SK-N-SH treated with all-trans-retinoic acid at 6 μM for 48 hours (cell line): ENCODE data around the gene EXO1.
A peak's percentile ranks its signal among the peaks of the same experiment; 100 is the strongest.
"Not testable (repeated sequence)": the region's sequence is repeated elsewhere in the genome, so short reads cannot be mapped to it uniquely, and the experiment has no call there.

Experiments used
- ATAC-seq: fragments of 200-7000 bp; cut with Tn5 transposase; 3 replicates; pipeline ENCODE4 v1.9.1; 2020; ENCODE audit warnings: mild to moderate bottlenecking, moderate library complexity
- ARNTL ChIP-seq: fragments of 450-650 bp; formaldehyde crosslinking; IDR thresholded peaks from 2 replicates; pipeline ENCODE4 v1.5.0; 2020; ENCODE audit warnings: low read depth, mild to moderate bottlenecking, moderate library complexity, borderline replicate concordance
- BACH2 ChIP-seq: fragments of 250-450 bp; sonication (Bioruptor Pico); IDR thresholded peaks from 2 replicates; pipeline ENCODE4 v1.9.0; 2021; ENCODE audit warnings: mild to moderate bottlenecking, borderline replicate concordance
- CSRNP3 ChIP-seq: fragments of 250-450 bp; sonication (Bioruptor Pico); IDR thresholded peaks from 2 replicates; pipeline ENCODE4 v1.5.1; 2021; ENCODE audit warnings: mild to moderate bottlenecking, moderate library complexity
- ESRRG ChIP-seq: fragments of 250-450 bp; sonication (Bioruptor Pico); IDR thresholded peaks from 2 replicates; pipeline ENCODE4 v1.6.1; 2021; ENCODE audit warnings: mild to moderate bottlenecking
- GLIS3 ChIP-seq: fragments of 250-450 bp; sonication (Bioruptor Pico); IDR thresholded peaks from 2 replicates; pipeline ENCODE4 v1.5.0; 2020; ENCODE audit warnings: mild to moderate bottlenecking, moderate library complexity
- ISL1 ChIP-seq: fragments of 250-450 bp; sonication (Bioruptor Pico); IDR thresholded peaks from 2 replicates; pipeline ENCODE4 v2.1.2; 2022; ENCODE audit warnings: mild to moderate bottlenecking, moderate library complexity
- OSR1 ChIP-seq: fragments of 250-450 bp; sonication (Bioruptor Pico); IDR thresholded peaks from 2 replicates; pipeline ENCODE4 v1.8.0; 2022; ENCODE audit warnings: moderate library complexity, mild to moderate bottlenecking, inconsistent platforms
- PATZ1 ChIP-seq: fragments of 250-450 bp; sonication (Bioruptor Pico); IDR thresholded peaks from 2 replicates; pipeline ENCODE4 v1.8.0; 2020; ENCODE audit warnings: mild to moderate bottlenecking, moderate library complexity, borderline replicate concordance
- RARB ChIP-seq: fragments of 250-450 bp; sonication (Bioruptor Pico); IDR thresholded peaks from 2 replicates; pipeline ENCODE4 v1.8.0; 2021; ENCODE audit warnings: mild to moderate bottlenecking, moderate library complexity
- SNAI2 ChIP-seq: fragments of 250-450 bp; sonication (Bioruptor Pico); IDR thresholded peaks from 2 replicates; pipeline ENCODE4 v1.5.0; 2020; ENCODE audit warnings: mild to moderate bottlenecking, moderate library complexity
- TCF4 ChIP-seq: fragments of 250-450 bp; sonication (Bioruptor Pico); IDR thresholded peaks from 2 replicates; pipeline ENCODE4 v1.8.0; 2021; ENCODE audit warnings: mild to moderate bottlenecking, moderate library complexity, borderline replicate concordance
- TOX ChIP-seq: fragments of 250-450 bp; sonication (Bioruptor Pico); IDR thresholded peaks from 2 replicates; pipeline ENCODE4 v1.8.0; 2021; ENCODE audit warnings: mild to moderate bottlenecking, moderate library complexity, borderline replicate concordance
- ZC3H10 ChIP-seq: fragments of 250-450 bp; sonication (Bioruptor Pico); IDR thresholded peaks from 2 replicates; pipeline ENCODE4 v1.5.1; 2021; ENCODE audit warnings: mild to moderate bottlenecking, moderate library complexity
- ZFP3 ChIP-seq: fragments of 250-450 bp; sonication (Bioruptor Pico); IDR thresholded peaks from 2 replicates; pipeline ENCODE4 v1.5.0; 2020; ENCODE audit warnings: mild to moderate bottlenecking, moderate library complexity
- ZNF565 ChIP-seq: fragments of 450-650 bp; formaldehyde crosslinking; conservative IDR thresholded peaks from 2 replicates; pipeline ENCODE4 v1.5.0; 2020; ENCODE audit warnings: low read depth, mild to moderate bottlenecking, moderate library complexity
- ZNF70 ChIP-seq: fragments of 450-650 bp; formaldehyde crosslinking; IDR thresholded peaks from 2 replicates; pipeline ENCODE4 v1.5.0; 2020; ENCODE audit warnings: mild to moderate bottlenecking, moderate library complexity
- TF ChIP-seq, protein P1 (sequence below): fragments of 250-450 bp; sonication (Bioruptor Pico); IDR thresholded peaks from 2 replicates; pipeline ENCODE4 v1.5.1; 2020; ENCODE audit warnings: low read depth, mild to moderate bottlenecking, moderate library complexity
- TF ChIP-seq, protein P2 (sequence below): fragments of 250-450 bp; sonication (Bioruptor Pico); IDR thresholded peaks from 2 replicates; pipeline ENCODE4 v1.5.0; 2020; ENCODE audit warnings: mild to moderate bottlenecking, moderate library complexity
- TF ChIP-seq, protein P3 (sequence below): fragments of 250-450 bp; sonication (Bioruptor Pico); IDR thresholded peaks from 2 replicates; pipeline ENCODE4 v1.8.0; 2021; ENCODE audit warnings: low read depth, mild to moderate bottlenecking, moderate library complexity, borderline replicate concordance

EXO1 gene

DNA sequence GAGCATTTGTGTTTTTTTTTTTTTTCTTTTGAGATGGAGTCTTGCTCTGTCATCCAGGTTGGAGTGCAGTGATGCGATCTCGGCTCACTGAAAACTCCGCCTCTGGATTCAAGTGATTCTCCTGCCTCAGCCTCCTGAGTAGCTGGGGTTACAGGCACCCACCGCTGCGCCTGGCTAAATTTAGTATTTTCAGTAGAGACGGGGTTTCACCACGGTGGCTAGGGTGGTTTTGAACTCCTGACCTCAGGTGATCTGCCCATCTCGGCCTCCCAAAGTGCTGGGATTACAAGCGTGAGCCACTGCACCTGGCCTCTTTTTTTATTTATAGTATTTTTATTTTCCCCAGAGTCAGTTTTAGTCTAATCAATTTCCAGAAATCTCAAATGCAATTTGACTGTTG, 21.4 kb upstream of the EXO1 start:
- ATAC-seq, result not testable (repeated sequence)

- no peak for ATAC-seq
- 0 out of 2 replicates have a peak, but pooled peaks have one; percentile 28 for TF ChIP-seq ISL1 (CRISPR knock-in tag)
- no peak for TF ChIP-seq ZFP3
These were observed 20.7 kb upstream of the EXO1 start for GRCh38 chr1:241827264-241827663.

DNA sequence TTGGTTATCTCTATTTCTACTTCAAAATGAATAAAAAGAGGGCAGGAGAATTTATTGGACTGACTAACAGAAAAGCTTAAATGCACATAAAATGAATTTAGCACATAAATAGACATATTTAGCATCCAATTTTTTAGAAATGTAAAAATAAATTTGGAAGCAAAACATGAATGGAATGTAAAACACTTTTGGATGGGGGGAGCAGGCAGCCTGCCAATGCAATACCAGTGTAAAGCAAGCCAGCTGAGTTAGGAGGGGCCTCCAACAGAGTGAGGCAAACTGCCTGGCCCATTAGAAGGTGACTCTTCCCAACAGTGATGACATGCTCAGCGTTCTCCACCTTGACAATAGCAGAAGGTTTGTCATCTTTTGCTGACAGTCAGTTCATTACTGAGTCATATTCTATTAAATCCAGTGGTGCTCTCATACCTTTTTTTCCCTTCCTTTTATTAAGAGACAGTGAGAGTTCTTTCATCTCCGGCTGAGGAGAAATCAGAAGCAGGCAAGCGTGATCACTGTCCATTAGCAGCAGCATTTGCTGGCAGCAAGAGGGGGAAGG, 19.5 kb upstream of the EXO1 start:
- ATAC-seq, result peak; percentile 67; the same call in 2 of the 3 replicates
- TF ChIP-seq OSR1, result no peak
- TF ChIP-seq TCF4 (CRISPR knock-in tag), result no peak
- TF ChIP-seq ZNF565, result no peak
- no peak for TF ChIP-seq ARNTL (CRISPR knock-in tag)
- TF ChIP-seq, protein P1, sequence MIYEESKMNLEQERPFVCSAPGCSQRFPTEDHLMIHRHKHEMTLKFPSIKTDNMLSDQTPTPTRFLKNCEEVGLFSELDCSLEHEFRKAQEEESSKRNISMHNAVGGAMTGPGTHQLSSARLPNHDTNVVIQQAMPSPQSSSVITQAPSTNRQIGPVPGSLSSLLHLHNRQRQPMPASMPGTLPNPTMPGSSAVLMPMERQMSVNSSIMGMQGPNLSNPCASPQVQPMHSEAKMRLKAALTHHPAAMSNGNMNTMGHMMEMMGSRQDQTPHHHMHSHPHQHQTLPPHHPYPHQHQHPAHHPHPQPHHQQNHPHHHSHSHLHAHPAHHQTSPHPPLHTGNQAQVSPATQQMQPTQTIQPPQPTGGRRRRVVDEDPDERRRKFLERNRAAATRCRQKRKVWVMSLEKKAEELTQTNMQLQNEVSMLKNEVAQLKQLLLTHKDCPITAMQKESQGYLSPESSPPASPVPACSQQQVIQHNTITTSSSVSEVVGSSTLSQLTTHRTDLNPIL (CRISPR knock-in tag), result no peak
- TF ChIP-seq ISL1 (CRISPR knock-in tag), result peak; percentile 86
- TF ChIP-seq GLIS3, result no peak
- TF ChIP-seq ZNF70 (CRISPR knock-in tag), result no peak
- TF ChIP-seq SNAI2 (CRISPR knock-in tag), result no peak
- no peak for TF ChIP-seq RARB (CRISPR knock-in tag)
- TF ChIP-seq, protein P2, sequence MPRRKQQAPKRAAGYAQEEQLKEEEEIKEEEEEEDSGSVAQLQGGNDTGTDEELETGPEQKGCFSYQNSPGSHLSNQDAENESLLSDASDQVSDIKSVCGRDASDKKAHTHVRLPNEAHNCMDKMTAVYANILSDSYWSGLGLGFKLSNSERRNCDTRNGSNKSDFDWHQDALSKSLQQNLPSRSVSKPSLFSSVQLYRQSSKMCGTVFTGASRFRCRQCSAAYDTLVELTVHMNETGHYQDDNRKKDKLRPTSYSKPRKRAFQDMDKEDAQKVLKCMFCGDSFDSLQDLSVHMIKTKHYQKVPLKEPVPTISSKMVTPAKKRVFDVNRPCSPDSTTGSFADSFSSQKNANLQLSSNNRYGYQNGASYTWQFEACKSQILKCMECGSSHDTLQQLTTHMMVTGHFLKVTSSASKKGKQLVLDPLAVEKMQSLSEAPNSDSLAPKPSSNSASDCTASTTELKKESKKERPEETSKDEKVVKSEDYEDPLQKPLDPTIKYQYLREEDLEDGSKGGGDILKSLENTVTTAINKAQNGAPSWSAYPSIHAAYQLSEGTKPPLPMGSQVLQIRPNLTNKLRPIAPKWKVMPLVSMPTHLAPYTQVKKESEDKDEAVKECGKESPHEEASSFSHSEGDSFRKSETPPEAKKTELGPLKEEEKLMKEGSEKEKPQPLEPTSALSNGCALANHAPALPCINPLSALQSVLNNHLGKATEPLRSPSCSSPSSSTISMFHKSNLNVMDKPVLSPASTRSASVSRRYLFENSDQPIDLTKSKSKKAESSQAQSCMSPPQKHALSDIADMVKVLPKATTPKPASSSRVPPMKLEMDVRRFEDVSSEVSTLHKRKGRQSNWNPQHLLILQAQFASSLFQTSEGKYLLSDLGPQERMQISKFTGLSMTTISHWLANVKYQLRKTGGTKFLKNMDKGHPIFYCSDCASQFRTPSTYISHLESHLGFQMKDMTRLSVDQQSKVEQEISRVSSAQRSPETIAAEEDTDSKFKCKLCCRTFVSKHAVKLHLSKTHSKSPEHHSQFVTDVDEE, result no peak
- TF ChIP-seq ZFP3, result no peak
- TF ChIP-seq, protein P3, sequence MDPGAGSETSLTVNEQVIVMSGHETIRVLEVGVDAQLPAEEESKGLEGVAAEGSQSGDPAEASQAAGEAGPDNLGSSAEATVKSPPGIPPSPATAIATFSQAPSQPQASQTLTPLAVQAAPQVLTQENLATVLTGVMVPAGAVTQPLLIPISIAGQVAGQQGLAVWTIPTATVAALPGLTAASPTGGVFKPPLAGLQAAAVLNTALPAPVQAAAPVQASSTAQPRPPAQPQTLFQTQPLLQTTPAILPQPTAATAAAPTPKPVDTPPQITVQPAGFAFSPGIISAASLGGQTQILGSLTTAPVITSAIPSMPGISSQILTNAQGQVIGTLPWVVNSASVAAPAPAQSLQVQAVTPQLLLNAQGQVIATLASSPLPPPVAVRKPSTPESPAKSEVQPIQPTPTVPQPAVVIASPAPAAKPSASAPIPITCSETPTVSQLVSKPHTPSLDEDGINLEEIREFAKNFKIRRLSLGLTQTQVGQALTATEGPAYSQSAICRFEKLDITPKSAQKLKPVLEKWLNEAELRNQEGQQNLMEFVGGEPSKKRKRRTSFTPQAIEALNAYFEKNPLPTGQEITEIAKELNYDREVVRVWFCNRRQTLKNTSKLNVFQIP (CRISPR knock-in tag), result no peak
- 0 out of 2 replicates have a peak, but pooled peaks have one; percentile 25 for TF ChIP-seq PATZ1 (CRISPR knock-in tag)
- no peak for TF ChIP-seq ZC3H10 (CRISPR knock-in tag)
- TF ChIP-seq CSRNP3 (CRISPR knock-in tag), result no peak

DNA sequence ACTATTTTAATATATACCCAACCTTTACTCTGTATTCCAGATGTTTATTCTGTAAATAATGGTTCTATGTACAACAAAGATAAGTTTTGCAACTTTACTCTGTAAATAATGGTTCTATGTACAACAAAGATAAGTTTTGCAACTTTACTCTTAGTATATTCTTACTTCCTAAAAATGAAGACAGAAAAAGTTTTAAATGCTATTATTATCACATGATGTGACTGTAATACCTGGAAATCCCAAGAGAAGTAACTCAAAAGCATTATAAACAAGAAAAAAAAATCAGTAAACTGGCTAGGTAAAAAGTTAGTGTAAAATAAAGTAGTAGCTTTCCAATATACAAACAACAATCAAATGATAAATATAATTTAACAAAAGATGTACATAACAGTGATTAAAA, 18.5 kb upstream of the EXO1 start:
- ATAC-seq, result no peak
- TF ChIP-seq ZNF70 (CRISPR knock-in tag), result no peak
- TF ChIP-seq ESRRG (CRISPR knock-in tag), result no peak
- TF ChIP-seq GLIS3, result no peak
- TF ChIP-seq CSRNP3 (CRISPR knock-in tag), result no peak
- no peak for TF ChIP-seq TOX (CRISPR knock-in tag)
- no peak for TF ChIP-seq ZFP3
- TF ChIP-seq, protein P2, result no peak
- no peak for TF ChIP-seq ZNF565
- TF ChIP-seq BACH2, result no peak
- TF ChIP-seq, protein P3 (CRISPR knock-in tag), result no peak
- TF ChIP-seq SNAI2 (CRISPR knock-in tag), result no peak
